CD4-positive, alpha-beta T cell treated with Interleukin-12 subunit alpha and Interleukin-12 subunit beta, for 1 hour (primary cell): ENCODE results near the gene ADCYAP1R1.
"Not testable (repeated sequence)": the region's sequence is repeated elsewhere in the genome, so short reads cannot be mapped to it uniquely, and the experiment has no call there.

ENCODE experiments used
- DNase-seq: peaks from one replicate; pipeline ENCODE4 v3.0.0-alpha.2; 2020

Gene ADCYAP1R1

GRCh38 chr7:31151849-31152248 is 99.7 kb downstream of the ADCYAP1R1 start:
- DNase-seq, result no peak

- DNase-seq, result not testable (repeated sequence)
Measured at GRCh38 chr7:31153318-31153717, 101.2 kb downstream of the ADCYAP1R1 start.

- DNase-seq, result no peak
Measured at GRCh38 chr7:31160941-31161340, 108.8 kb downstream of the ADCYAP1R1 start.
